ENCODE results near the gene RUSC2.
"Not testable (repeated sequence)": the region's sequence is repeated elsewhere in the genome, so short reads cannot be mapped to it uniquely, and the experiment has no call there.

The RUSC2 gene

GRCh38 chr9:35498245-35498644 is 8.3 kb downstream of the RUSC2 start:
- DNase-seq, result not testable (repeated sequence)

- no peak for DNase-seq
Observed at GRCh38 chr9:35499029-35499700, 9.3 kb downstream of the RUSC2 start.

- DNase-seq, result no peak
Observed at GRCh38 chr9:35499701-35500030, 9.8 kb downstream of the RUSC2 start.

GRCh38 chr9:35500130-35500748 is 10.3 kb downstream of the RUSC2 start:
- no peak for DNase-seq

GRCh38 chr9:35501946-35502345 is 12.0 kb downstream of the RUSC2 start:
- DNase-seq, result no peak

GRCh38 chr9:35506359-35506758 is 16.4 kb downstream of the RUSC2 start:
- no peak for DNase-seq

GRCh38 chr9:35508069-35508468 is 18.2 kb downstream of the RUSC2 start:
- DNase-seq, result no peak

- DNase-seq, result no peak
Observed at GRCh38 chr9:35510383-35510753, 20.5 kb downstream of the RUSC2 start.

GRCh38 chr9:35510754-35511428 is 21.0 kb downstream of the RUSC2 start:
- DNase-seq, result no peak

- DNase-seq, result no peak
Observed at GRCh38 chr9:35511453-35511852, 21.5 kb downstream of the RUSC2 start.

- DNase-seq, result no peak
Observed at GRCh38 chr9:35515766-35516165, 25.9 kb downstream of the RUSC2 start.

GRCh38 chr9:35516479-35516878 is 26.6 kb downstream of the RUSC2 start:
- no peak for DNase-seq

- no peak for DNase-seq
Observed at GRCh38 chr9:35517131-35517530, 27.2 kb downstream of the RUSC2 start.

- no peak for DNase-seq
Observed at GRCh38 chr9:35517552-35518224, 27.8 kb downstream of the RUSC2 start.

- DNase-seq, result no peak
Observed at GRCh38 chr9:35518225-35518821, 28.4 kb downstream of the RUSC2 start.

GRCh38 chr9:35518981-35519679 is 29.2 kb downstream of the RUSC2 start:
- DNase-seq, result no peak

- no peak for DNase-seq
Observed at GRCh38 chr9:35519692-35520363, 29.9 kb downstream of the RUSC2 start.

GRCh38 chr9:35520364-35520710 is 30.4 kb downstream of the RUSC2 start:
- DNase-seq, result no peak

GRCh38 chr9:35521708-35522107 is 31.8 kb downstream of the RUSC2 start:
- DNase-seq, result no peak

- DNase-seq, result no peak
Observed at GRCh38 chr9:35522187-35522586, 32.3 kb downstream of the RUSC2 start.

- no peak for DNase-seq
Observed at GRCh38 chr9:35522700-35523099, 32.8 kb downstream of the RUSC2 start.

- not testable (repeated sequence) for DNase-seq
Observed at GRCh38 chr9:35523556-35523955, 33.6 kb downstream of the RUSC2 start.

Data from activated T-cell treated with anti-CD3 and anti-CD28 coated beads, Interleukin-2, amount 50 U/mL, for 1 hour (primary cell).